ENCODE measurements around the gene FILIP1. TPM values are rescaled to one million over a fixed set of nuclear protein-coding genes. Genes with fewer than 3 reads are reported as not detected.
A peak's percentile ranks its signal among the peaks of the same experiment; 100 is the strongest.

FILIP1 gene
- total RNA-seq, 2 donors from 2014 or later = 3.0 to 6.5 TPM

- DNase-seq (no peak), ATAC-seq (no peak)
- H3K27me3 ChIP-seq = no peaks in the 10 kb centered on the region
- no peak overlapping the region for H3K4me3 ChIP-seq
- TF ChIP-seq POLR2A (IDR thresholded peaks at IDR 0.05) (no peak), CTCF (IDR thresholded peaks at IDR 0.05) (no peak)
- H3K27ac ChIP-seq = peak overlapping the region in 1 of 4 donors; percentile 60
- intact Hi-C loops (cut with DNase I) = no loop called here
- H3K9me3 ChIP-seq = no peaks in the 10 kb centered on the region
- peaks cover 68% of the 10 kb centered on the region for H3K4me1 ChIP-seq
- H3K36me3 ChIP-seq (replicated peaks in 1 of 2; ENCODE audit: insufficient read depth in 1 of 2, low read depth in 2 of 2) = no peaks in the 10 kb centered on the region
These were observed 211.9 kb downstream of the FILIP1 start for GRCh38 chr6:75281653-75282052.

GRCh38 chr6:75280131-75280855 lies 213.3 kb downstream of the FILIP1 start:
- H3K27me3 ChIP-seq = no peaks in the 10 kb centered on the region
- intact Hi-C loops (cut with DNase I) = no loop called here
- peak overlapping the region in 2 of 4 donors; percentile 38 to 60 for H3K27ac ChIP-seq
- TF ChIP-seq CTCF (IDR thresholded peaks at IDR 0.05) = no peak
- TF ChIP-seq POLR2A (IDR thresholded peaks at IDR 0.05) = no peak
- H3K9me3 ChIP-seq = no peaks in the 10 kb centered on the region
- no peaks in the 10 kb centered on the region for H3K36me3 ChIP-seq (replicated peaks in 1 of 2; ENCODE audit: insufficient read depth in 1 of 2, low read depth in 2 of 2)
- H3K4me3 ChIP-seq = no peak overlapping the region
- peaks cover 66% of the 10 kb centered on the region for H3K4me1 ChIP-seq
- 19 to 23% methylated on average over 4 of the region's 4 CpGs for WGBS, 2 donors
- no peak for DNase-seq
- ATAC-seq = no peak

GRCh38 chr6:75279418-75279817 lies 214.2 kb downstream of the FILIP1 start:
- H3K27ac ChIP-seq = no peak overlapping the region
- 55 to 64% methylated on average over 2 of the region's 2 CpGs for WGBS, 2 donors
- H3K27me3 ChIP-seq = no peaks in the 10 kb centered on the region
- H3K9me3 ChIP-seq = no peaks in the 10 kb centered on the region
- H3K4me3 ChIP-seq = no peak overlapping the region
- intact Hi-C loops (cut with DNase I) = no loop called here
- TF ChIP-seq POLR2A (IDR thresholded peaks at IDR 0.05) = no peak
- TF ChIP-seq CTCF (IDR thresholded peaks at IDR 0.05) = no peak
- DNase-seq = no peak
- peaks cover 75% of the 10 kb centered on the region for H3K4me1 ChIP-seq
- ATAC-seq = no peak
- no peaks in the 10 kb centered on the region for H3K36me3 ChIP-seq (replicated peaks in 1 of 2; ENCODE audit: insufficient read depth in 1 of 2, low read depth in 2 of 2)

- Histone ChIP-seq H3K9me3 (no peaks in the 10 kb centered on the region), H3K27me3 (no peaks in the 10 kb centered on the region), H3K27ac (no peak overlapping the region), H3K4me1 (peaks cover 83% of the 10 kb centered on the region), H3K36me3 (replicated peaks in 1 of 2; ENCODE audit: insufficient read depth in 1 of 2, low read depth in 2 of 2) (no peaks in the 10 kb centered on the region), H3K4me3 (no peak overlapping the region)
- TF ChIP-seq CTCF (IDR thresholded peaks at IDR 0.05) (no peak), POLR2A (IDR thresholded peaks at IDR 0.05) (no peak)
- 27% methylated on average over 4 of the region's 4 CpGs for WGBS, 2 donors
- DNase-seq (no peak), ATAC-seq (no peak)
- intact Hi-C loops (cut with DNase I) = no loop called here
These were observed 215.0 kb downstream of the FILIP1 start for GRCh38 chr6:75278474-75279077.

GRCh38 chr6:75275067-75275466 lies 218.5 kb downstream of the FILIP1 start:
- H3K27ac ChIP-seq = no peak overlapping the region
- H3K9me3 ChIP-seq = no peaks in the 10 kb centered on the region
- H3K4me1 ChIP-seq = peaks cover 87% of the 10 kb centered on the region
- intact Hi-C loops (cut with DNase I) = no loop called here
- ATAC-seq (no peak), DNase-seq (no peak)
- no peak overlapping the region for H3K4me3 ChIP-seq
- no peaks in the 10 kb centered on the region for H3K36me3 ChIP-seq (replicated peaks in 1 of 2; ENCODE audit: insufficient read depth in 1 of 2, low read depth in 2 of 2)
- TF ChIP-seq POLR2A (IDR thresholded peaks at IDR 0.05) (no peak), CTCF (IDR thresholded peaks at IDR 0.05) (no peak)
- no peaks in the 10 kb centered on the region for H3K27me3 ChIP-seq

All from body of pancreas (tissue), 4 donors.